ENCODE results near the gene GRAMD1B.
"Not testable (repeated sequence)": the region's sequence is repeated elsewhere in the genome, so short reads cannot be mapped to it uniquely, and the experiment has no call there.

Gene GRAMD1B

DNA sequence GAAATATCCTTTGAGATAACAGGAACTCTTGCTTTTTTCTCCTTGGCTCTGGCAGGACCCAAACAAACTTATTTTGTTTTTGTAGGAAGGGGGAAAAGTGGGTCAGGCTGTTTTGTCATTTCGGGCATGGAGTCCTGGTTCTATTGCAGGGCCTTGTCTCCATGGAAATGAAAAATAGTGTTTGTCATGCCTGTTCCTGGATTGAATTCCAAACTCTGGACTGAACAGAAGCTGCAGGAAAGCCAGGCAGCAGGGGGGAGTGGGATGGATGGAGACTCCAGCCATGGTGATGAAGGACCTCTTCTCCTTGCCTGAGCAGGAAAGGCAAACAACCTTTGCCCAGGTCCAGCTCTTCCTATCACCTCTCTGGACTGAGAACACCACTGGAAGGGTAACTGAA is 137.4 kb downstream of the GRAMD1B start:
- no peak overlapping the region for H3K4me3 ChIP-seq (ENCODE audit: low read depth, low read length)
- no peaks in the 10 kb centered on the region for H3K36me3 ChIP-seq
- TF ChIP-seq CTCF (IDR thresholded peaks at IDR 0.05; ENCODE audit: low read depth, low read length), result no peak
- no peaks in the 10 kb centered on the region for H3K9me3 ChIP-seq
- DNase-seq, result no peak
- H3K27me3 ChIP-seq, result no peaks in the 10 kb centered on the region
- peaks cover 5% of the 10 kb centered on the region; the same call in 1 of the 2 replicates for H3K4me1 ChIP-seq

GRCh38 chr11:123568367-123568870 is 138.3 kb downstream of the GRAMD1B start:
- DNase-seq, result no peak
- TF ChIP-seq CTCF (IDR thresholded peaks at IDR 0.05; ENCODE audit: low read depth, low read length), result no peak
- Histone ChIP-seq H3K27me3 (no peaks in the 10 kb centered on the region), H3K36me3 (no peaks in the 10 kb centered on the region), H3K4me3 (ENCODE audit: low read depth, low read length) (no peak overlapping the region), H3K4me1 (no peaks in the 10 kb centered on the region), H3K9me3 (no peaks in the 10 kb centered on the region)

DNA sequence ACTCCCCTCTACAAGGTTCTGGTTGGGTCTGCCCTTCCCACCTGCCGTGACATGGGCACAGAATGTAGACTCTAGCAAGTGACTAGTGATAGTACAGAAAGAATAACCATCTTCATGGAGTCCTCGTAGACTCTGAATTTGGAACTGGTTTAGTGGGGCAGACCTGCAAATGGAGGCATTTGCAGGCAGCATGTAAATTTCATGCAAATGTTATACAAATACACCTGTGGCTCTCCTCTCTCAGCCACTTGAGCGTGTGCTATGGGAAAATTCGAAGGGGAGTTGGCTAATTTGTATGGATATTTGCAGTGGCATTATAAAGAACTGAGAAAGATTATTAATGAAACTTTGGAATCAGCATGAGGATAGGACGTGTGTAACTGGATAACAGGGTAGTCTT is 139.3 kb downstream of the GRAMD1B start:
- no peaks in the 10 kb centered on the region for H3K27me3 ChIP-seq
- TF ChIP-seq CTCF (IDR thresholded peaks at IDR 0.05; ENCODE audit: low read depth, low read length), result no peak
- H3K9me3 ChIP-seq, result no peaks in the 10 kb centered on the region
- H3K4me3 ChIP-seq (ENCODE audit: low read depth, low read length), result no peak overlapping the region
- no peak for DNase-seq
- H3K4me1 ChIP-seq, result no peaks in the 10 kb centered on the region
- H3K36me3 ChIP-seq, result no peaks in the 10 kb centered on the region

DNA sequence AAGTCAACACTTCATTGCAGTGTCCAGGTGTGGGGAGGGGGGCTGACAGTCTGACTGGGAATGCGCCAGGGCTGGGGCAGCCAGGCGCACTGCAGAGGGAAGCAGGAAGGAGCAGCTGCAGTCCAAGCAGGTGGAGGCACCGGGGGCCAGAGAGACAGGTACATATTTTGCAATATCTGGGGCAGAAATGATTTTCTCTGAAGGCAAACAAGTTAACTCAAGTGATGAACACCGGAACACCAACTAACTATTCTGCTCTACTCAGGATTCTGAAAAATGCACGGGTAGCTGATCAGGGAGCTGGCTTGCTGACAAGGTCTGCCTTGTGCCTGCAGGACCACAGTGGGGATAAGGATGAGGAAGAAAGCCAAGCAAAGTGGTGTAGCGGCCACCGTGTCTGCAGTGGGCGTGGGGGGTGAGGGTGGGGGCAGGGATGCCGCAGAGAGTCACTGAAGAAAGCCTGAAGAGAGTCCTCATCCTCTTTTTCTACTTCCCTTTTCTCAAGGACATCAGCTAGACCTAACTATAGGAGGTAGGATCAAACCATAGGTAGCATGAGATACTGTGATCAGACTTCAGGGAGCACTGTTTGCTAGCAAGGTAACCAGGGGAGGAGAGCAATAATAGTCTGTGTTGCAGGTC is 141.0 kb downstream of the GRAMD1B start:
- Histone ChIP-seq H3K4me3 (ENCODE audit: low read depth, low read length) (no peak overlapping the region), H3K36me3 (no peaks in the 10 kb centered on the region), H3K4me1 (no peaks in the 10 kb centered on the region), H3K9me3 (no peaks in the 10 kb centered on the region), H3K27me3 (no peaks in the 10 kb centered on the region)
- no peak for TF ChIP-seq CTCF (IDR thresholded peaks at IDR 0.05; ENCODE audit: low read depth, low read length)
- no peak for DNase-seq

DNA sequence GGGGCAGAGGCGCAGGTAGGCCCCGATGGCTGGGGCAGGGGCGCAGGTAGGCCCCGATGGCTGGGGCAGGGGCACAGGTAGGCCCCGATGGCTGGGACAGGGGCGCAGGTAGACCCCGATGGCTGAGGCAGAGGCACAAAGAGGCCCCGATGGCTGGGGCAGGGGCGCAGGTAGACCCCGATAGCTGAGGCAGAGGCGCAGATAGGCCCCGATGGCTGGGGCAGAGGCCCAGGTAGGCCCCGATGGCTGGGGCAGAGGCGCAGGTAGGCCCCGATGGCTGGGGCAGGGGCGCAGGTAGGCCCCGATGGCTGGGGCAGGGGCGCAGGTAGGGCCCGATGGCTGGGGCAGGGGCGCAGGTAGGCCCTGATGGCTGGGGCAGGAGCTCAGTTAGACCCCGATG is 142.7 kb downstream of the GRAMD1B start:
- H3K9me3 ChIP-seq; DNase-seq; H3K27me3 ChIP-seq; H3K36me3 ChIP-seq; H3K4me3 ChIP-seq (ENCODE audit: low read depth, low read length); H3K4me1 ChIP-seq: not testable (repeated sequence)

DNA sequence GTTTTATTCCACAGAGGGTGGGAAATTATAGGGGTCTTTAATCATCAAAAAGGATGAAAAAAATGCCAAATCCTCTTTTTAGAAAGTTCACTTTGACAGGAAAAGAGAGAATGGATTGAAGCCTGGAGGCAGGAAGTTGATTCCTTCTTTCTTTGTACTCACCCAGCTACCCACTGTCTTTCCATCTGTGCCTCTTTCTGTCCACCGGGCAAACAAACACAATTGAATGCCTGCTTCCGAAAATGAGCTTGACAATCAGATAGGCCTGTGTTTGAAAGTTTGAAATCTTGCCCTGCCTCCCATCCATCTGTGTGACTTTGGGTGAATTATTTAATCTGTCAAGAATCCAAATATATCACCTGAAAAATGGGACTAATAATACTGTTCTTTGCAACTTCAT is 143.2 kb downstream of the GRAMD1B start:
- Histone ChIP-seq H3K36me3 (no peaks in the 10 kb centered on the region), H3K9me3 (no peaks in the 10 kb centered on the region), H3K4me1 (no peaks in the 10 kb centered on the region), H3K27me3 (no peaks in the 10 kb centered on the region), H3K4me3 (ENCODE audit: low read depth, low read length) (no peak overlapping the region)
- no peak for TF ChIP-seq CTCF (IDR thresholded peaks at IDR 0.05; ENCODE audit: low read depth, low read length)
- DNase-seq, result no peak
